HG03354 (cell line): ENCODE measurements around the gene TACC2.
"Not testable (repeated sequence)": the region's sequence is repeated elsewhere in the genome, so short reads cannot be mapped to it uniquely, and the experiment has no call there.

Experiments used
- ATAC-seq: cut with Tn5 transposase; IDR thresholded peaks from one replicate; pipeline ENCODE4 v1.9.1; 2021; ENCODE audit warnings: mild to moderate bottlenecking; ENCODE audit not compliant: unreplicated experiment, poor library complexity, severe bottlenecking

The TACC2 gene

DNA sequence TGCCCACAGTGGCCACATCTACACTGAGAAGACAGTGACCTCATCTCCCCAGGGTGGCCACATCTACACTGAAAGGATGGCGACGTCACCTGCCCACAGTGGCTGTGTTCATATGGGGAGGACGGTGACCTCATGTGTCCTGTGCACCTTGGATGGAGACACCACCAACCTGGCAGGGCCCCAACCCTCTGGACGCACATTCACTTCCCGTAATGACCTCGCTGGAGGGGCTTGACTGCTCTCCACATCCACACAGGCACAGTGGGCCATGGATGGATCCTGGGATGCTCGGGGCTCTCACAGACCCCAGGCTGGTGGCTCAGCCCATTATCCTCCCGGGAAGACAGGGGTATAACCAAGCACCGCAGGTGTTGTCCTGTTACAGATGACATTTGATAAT, 212.4 kb downstream of the TACC2 start:
- ATAC-seq = no peak

DNA sequence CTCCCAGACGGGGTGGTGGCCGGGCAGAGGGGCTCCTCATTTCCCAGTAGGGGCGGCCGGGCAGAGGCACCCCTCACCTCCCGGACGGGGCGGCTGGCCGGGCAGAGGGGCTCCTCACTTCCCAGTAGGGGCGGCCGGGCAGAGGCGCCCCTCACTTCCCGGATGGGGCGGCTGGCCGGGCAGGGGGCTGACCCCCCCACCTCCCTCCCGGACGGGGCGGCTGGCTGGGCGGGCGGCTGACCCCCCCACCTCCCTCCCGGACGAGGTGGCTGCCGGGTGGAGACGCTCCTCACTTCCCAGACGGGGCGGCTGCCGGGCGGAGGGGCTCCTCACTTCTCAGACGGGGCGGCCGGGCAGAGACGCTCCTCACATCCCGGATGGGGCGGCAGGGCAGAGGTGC, 214.2 kb downstream of the TACC2 start:
- ATAC-seq = not testable (repeated sequence)

- ATAC-seq = no peak
Measured at GRCh38 chr10:122204691-122205489, 215.9 kb downstream of the TACC2 start.

- no peak for ATAC-seq
Measured at GRCh38 chr10:122206471-122207065, 217.6 kb downstream of the TACC2 start.

- no peak for ATAC-seq
Measured at GRCh38 chr10:122207163-122207562, 218.2 kb downstream of the TACC2 start.

- no peak for ATAC-seq
Measured at GRCh38 chr10:122207596-122207995, 218.6 kb downstream of the TACC2 start.

DNA sequence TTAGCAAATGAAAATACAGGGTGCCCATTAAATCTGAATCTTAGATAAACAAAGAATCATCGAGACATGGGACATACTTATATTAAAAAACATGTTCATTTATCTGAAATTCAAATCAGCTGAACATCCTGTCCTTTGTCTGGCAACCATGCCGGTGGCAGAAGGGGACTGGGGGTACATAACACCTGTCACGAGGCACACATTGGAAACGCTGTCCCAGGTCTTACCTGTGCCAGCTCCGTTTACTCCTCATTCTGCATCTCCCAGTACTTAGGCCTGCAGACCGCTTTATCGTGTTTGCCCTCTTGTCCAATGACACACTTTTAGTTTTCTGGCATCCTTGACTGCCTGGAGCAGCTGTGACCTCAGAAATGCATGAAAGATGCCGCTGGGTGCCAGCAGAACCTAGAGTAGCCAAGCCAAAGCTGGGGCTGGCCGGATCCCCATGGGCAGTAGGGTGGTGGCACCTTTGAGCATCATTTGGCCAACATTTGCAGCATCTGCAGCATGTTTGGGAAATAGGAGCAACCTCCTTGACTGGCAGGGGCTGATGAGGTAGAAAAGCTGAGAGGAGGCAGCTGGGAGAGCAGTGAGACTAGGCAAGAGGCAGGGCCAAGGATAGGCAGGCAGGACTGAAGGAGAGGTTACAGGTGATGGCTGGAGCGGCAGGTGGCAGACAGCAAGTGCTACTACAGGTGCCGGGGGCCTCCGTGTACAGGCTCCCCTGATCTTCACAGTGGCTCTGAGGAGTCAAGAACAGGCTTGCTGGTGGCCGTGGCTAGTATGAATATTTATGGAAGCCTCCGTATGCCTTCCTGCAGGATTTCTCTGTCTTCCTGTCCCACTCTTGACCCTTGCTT, 219.8 kb downstream of the TACC2 start:
- ATAC-seq = no peak

DNA sequence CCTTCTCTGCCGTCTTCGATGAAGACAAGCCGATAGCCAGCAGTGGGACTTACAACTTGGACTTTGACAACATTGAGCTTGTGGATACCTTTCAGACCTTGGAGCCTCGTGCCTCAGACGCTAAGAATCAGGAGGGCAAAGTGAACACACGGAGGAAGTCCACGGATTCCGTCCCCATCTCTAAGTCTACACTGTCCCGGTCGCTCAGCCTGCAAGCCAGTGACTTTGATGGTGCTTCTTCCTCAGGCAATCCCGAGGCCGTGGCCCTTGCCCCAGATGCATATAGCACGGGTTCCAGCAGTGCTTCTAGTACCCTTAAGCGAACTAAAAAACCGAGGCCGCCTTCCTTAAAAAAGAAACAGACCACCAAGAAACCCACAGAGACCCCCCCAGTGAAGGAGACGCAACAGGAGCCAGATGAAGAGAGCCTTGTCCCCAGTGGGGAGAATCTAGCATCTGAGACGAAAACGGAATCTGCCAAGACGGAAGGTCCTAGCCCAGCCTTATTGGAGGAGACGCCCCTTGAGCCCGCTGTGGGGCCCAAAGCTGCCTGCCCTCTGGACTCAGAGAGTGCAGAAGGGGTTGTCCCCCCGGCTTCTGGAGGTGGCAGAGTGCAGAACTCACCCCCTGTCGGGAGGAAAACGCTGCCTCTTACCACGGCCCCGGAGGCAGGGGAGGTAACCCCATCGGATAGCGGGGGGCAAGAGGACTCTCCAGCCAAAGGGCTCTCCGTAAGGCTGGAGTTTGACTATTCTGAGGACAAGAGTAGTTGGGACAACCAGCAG, 221.7 kb downstream of the TACC2 start:
- ATAC-seq = no peak

- no peak for ATAC-seq
Measured at GRCh38 chr10:122213364-122213763, 224.4 kb downstream of the TACC2 start.

DNA sequence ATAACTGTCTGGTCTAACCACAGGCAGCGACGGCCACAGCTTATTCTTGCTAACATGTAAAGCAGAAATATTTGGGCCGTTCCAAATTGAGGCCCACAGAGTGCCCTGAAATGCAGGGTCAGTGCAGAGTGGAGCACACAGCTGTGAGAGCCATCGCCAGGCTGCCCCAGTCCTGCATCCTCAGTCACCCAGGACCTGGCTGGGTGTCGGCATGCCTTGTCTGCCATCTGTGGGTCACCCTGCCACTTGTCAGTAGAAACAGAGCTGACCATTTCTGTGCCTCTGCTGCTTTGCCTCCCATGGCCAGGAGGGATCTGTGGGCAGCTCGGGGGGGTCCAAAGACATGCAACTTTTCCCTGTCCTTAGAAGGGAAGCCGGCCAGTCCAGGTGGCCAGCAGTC, 224.8 kb downstream of the TACC2 start:
- ATAC-seq = no peak

DNA sequence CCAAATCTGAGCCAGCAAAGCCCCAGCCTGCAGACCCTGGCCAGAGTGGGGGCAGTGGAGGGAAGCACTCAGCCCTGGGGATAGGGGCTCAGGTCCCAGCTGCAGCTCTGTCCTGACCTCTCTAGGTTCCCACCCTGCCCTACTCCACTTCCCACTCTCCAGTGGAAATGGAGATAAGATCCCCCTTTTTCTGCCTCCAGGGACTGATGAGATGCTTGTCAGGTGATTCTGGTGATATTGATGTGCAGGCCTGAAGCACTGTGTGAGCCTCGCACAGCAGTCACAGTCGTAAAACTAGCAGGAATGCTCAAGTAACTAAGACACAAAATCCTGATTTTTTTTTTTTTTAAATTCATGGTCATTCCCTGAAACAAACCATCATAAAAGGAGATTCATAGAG, 227.1 kb downstream of the TACC2 start:
- no peak for ATAC-seq

DNA sequence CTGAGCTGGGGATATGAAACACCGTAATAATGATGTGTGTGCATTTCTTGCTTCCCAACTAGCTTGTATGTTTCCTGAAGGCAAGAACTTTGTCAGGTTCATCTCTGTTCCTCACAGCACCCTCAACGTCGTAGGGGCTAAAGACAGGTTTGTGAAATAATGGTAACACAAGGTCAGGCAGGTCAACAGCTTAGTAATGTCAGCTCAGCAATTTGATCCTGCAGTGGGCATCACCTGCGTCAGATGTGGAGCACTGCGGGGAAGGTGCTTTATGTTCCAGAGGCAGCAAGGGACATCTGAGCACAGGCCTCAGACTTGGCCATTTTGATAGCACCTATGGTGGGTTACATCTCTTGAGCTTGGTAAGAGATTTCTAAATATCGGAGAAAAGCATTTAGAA, 230.4 kb downstream of the TACC2 start:
- ATAC-seq = no peak

DNA sequence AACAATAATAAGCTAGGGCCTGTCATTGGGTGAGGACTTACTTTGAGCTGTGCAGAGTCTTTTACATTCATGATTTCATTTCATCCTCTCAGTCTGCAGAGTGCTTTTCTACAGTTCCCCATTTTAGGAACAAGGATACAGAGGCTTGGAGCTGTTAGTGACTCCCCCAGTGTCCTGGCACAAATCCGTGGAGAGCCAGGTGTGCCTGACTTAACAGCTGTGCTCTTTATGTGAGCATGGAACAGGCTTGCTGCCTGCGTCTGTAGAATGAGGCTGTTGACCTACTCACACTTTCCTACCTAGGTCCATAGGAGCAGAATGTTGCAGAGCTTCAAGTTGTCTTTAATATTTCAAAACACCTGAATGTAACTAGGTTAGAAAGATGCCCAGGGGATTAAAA, 231.8 kb downstream of the TACC2 start:
- ATAC-seq = no peak

GRCh38 chr10:122221958-122222357, 233.0 kb downstream of the TACC2 start:
- ATAC-seq = no peak

DNA sequence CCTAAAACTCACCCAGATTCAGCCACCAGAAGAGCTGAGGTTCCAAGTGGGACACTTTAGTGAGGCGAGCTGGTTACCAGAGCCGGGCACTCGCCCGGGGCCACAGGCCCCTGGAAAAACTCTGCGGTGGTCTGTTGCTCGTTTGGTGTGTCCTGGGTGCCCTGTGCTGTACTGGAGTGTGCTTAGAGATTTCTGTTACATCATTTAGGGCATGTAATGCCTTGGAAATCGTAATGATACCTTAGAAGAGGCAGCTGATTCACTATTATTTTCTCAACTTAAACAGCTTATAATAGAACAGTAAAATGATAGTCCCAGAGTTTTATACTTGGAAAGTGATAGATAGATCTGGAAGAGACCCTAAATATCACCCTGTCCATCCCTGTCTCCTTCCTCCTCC, 233.7 kb downstream of the TACC2 start:
- no peak for ATAC-seq

DNA sequence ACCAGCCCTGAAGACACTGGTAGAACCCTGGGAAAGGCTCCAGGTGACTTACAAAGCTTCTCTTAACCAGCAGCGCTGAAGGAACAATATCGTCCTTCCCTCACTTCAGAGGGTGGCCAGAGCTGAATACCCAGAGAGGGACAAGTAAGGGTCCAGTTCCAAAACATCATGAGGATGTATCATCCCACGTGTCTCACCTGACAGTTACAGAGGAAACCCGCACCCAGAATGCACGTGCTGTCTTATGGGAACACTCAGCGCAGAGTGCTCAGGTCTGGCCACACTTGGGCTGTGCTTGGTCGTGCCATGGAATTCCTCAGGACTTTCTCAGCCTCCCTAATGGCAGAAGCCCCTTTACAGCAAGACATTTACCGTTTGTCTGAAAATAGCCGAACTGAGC, 235.2 kb downstream of the TACC2 start:
- ATAC-seq = no peak

DNA sequence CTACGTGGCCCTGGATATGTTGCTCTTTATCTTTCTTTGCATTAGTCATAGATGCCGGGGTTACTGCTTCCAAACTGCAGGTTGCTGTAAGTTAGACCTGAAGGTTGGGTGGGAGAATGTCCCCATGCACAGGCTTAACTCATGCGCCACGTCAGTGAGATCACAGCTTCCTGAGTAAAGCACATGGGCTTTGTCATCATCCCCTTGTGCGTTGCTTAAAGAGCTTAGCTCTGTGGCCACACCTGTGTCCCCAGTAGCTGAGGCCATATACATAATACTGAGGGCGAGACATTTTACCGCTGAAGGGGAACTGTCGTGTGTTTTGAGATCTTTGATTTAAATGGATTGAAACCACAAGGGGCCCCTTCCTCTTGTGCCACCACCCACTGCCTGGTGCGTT, 236.4 kb downstream of the TACC2 start:
- no peak for ATAC-seq

DNA sequence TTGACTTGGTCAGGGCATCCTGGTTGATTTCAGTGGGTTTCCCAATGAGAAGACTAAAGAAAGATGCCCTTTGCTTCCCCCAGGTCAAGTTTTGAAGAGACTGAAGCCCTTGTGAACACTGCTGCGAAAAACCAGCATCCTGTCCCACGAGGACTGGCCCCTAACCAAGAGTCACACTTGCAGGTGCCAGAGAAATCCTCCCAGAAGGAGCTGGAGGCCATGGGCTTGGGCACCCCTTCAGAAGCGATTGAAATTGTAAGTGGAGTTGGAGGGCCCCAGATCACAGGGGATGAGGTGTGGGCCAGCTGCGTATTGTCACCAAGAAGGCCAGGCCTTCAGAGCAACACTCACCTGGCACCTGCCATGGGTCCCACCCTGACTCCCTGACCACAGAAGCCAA, 238.8 kb downstream of the TACC2 start:
- ATAC-seq = no peak

DNA sequence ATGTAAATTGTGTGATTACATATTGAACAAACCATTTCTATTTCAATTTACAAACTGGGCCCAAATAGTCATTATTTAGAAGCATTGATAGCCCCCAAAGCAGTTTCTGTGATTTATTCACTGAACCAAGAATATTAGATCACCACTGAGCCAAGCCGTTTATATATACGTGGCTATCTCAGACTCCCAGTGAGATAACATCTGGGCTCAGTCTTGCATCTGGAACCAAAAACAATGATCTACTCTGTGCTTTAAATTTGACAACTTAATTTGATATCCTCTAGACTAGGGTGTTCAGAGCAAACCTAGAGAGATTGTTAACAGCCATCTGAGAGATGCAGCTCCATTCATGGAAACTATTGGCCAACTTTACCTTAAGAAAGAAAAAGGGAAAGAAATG, 240.7 kb downstream of the TACC2 start:
- ATAC-seq = no peak

DNA sequence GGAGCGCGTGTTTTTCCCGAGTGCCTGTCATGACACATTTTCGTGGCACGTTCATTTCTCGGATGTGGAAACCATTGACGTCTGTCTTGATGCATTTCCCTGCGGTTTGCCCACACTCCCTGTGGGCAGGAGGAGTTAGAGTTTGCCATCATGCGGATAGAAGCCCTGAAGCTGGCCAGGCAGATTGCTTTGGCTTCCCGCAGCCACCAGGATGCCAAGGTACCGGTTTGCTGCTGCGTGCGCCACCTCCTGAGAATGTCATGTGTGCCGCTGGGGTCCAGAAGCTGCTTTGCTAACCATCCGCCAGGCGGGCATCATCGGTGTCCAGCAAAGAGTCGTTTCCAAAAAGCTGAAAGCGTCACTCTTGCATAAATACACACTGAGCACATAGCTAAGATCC, 241.3 kb downstream of the TACC2 start:
- no peak for ATAC-seq
